HG03097 (cell line): ENCODE results near the gene TTC27.
"Not testable (repeated sequence)": the region's sequence is repeated elsewhere in the genome, so short reads cannot be mapped to it uniquely, and the experiment has no call there.

Experiments
- ATAC-seq: cut with Tn5 transposase; IDR thresholded peaks from one replicate; pipeline ENCODE4 v1.9.1; 2021; ENCODE audit not compliant: unreplicated experiment, low FRiP score

The TTC27 gene

DNA sequence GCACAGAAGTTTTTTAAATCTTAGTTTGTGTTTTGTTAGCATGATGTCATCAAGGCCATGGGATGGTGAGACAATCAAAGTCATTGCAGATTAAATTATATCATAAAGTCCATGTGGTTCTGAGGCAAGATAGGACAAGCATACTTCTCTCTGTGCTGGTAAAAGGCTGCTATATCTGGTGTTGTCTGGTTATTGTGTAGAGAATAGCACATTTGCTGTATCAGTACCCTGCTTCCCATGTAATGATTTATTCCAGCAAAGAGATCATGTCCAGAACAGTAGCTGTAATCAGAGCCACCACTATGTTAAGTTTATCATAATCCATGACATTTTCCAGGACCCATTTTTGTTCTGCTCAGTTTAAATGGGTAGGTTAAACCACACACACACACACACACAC lies 123.0 kb downstream of the TTC27 start:
- ATAC-seq, result no peak

DNA sequence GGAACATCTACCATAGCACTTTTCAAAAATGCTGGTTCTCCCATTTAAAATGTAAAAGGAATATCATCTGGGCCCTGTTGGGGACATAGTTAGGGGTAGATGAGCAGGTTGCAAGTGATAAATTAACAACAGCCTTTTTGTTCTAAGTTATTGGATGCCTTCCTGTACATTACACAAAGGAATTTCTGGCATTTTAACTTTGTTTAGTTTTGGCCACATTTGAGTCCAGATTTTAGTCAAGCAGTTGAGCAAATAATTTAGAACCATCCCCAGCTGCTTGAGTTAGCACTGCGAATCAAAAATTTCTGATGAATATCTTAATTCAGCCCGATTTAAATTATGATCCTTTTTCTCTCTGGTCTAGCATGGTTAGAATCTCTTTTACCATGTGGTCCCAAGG lies 124.4 kb downstream of the TTC27 start:
- no peak for ATAC-seq

DNA sequence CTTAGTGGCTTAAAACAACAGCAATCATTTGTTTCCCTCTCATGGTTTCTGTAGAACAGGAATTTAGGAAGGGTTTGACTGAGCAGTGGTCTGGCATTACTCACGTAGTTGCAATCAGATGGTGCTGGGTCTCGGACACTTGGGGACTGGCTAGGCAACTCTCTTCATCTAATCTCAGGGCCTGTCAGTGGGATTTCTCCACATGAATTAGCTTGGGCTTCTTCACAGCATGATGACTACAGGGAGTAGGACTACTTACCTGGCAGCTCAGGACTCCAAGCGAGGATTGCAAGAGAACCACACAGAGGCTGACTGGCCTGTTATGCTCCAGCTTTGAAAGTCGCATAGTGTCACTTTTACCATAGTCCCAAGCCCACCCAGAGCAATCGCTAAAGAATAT lies 125.1 kb downstream of the TTC27 start:
- no peak for ATAC-seq

DNA sequence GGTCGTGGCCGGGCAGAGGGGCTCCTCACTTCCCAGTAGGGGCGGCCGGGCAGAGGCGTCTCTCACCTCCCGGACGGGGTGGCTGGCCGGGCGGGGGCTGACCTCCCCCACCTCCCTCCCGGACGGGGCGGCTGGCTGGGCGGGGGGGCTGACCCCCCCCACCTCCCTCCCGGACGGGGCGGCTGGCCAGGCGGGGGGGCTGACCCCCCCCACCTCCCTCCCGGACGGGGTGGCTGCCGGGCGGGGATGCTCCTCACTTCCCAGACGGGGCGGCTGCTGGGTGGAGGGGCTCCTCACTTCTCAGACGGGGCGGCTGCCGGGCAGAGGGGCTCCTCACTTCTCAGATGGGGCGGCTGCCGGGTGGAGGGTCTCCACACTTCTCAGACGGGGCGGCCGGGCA lies 126.8 kb downstream of the TTC27 start:
- not testable (repeated sequence) for ATAC-seq

DNA sequence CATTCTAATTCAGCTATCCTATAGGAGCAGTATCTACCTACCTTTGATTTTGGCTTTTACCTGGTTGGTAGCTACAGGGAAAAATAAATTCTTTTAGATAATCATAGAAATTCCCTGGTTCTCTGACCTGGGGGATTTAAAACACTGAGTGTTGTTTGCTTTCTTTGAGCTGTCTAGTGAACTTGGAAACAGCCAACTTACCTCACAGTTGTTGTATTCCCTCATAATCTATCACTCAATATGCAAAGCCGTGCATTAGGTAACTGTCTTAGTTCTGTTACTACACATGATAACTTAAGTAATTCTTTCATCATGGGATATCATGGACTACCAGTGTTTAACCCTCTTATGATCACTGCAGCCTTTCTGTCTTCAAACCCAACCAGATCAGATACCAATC lies 127.8 kb downstream of the TTC27 start:
- ATAC-seq, result no peak

DNA sequence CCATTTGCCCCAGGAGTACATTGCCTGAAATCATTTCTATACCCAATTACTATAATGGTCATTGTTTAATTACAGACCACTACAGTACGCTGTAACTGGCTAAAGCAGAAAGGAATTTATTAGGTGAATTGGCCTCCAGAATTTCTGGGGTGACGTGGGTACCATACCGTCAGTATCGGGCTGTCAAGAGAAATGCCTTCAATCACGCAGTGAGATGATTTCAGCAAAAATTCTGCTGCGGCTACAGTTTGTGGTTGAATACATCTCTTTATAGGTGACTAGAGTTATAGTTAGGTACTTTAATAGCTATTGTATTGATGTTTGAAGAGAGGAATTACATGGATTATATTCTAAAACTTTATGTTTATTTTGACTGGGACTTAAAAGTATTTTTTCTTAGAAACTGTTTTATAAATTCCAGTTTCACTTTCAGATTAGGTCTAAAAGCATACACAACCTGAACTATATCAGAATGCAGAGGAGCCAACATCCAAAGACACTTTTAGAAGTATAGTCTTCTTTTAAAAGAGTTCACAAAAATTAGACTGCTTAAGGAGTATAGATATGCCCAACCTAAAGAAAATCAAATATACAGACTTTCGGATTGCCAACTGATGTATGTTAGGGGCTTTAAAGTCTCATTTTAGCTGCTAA lies 128.4 kb downstream of the TTC27 start:
- no peak for ATAC-seq

DNA sequence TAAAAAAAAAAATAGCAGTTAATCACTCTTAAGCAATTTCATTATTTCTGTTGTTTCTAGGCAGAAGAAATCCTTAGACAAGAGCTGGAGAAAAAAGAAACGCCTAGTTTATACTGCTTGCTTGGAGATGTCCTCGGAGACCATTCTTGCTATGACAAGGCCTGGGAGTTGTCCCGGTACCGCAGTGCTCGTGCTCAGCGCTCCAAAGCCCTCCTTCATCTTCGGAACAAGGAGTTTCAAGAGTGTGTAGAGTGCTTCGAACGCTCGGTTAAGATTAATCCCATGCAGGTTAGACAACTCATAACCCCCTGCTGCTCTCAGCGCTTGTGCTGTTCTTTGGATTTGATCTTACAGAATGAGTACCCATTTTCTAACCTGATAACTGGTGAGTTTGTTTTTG lies 130.4 kb downstream of the TTC27 start:
- no peak for ATAC-seq

DNA sequence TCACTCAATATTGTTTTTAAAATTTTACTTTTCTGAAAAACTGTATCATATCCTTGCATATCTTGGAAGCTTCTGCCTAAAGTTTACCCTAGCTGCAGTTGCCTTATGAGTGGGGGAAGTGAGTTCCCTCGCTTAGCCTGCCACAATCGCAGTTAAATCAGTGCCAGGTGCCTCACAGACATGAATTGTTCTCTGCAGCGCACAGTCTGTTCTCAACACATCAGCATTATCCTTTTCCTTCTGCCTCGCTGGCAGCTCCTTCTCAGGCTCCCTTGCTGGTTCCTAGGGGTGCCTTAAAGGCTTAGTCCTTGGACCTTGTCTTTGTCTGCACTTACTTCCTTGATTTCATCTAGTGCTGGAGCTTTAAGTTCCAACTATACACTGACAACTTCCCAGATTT lies 132.8 kb downstream of the TTC27 start:
- ATAC-seq, result no peak

DNA sequence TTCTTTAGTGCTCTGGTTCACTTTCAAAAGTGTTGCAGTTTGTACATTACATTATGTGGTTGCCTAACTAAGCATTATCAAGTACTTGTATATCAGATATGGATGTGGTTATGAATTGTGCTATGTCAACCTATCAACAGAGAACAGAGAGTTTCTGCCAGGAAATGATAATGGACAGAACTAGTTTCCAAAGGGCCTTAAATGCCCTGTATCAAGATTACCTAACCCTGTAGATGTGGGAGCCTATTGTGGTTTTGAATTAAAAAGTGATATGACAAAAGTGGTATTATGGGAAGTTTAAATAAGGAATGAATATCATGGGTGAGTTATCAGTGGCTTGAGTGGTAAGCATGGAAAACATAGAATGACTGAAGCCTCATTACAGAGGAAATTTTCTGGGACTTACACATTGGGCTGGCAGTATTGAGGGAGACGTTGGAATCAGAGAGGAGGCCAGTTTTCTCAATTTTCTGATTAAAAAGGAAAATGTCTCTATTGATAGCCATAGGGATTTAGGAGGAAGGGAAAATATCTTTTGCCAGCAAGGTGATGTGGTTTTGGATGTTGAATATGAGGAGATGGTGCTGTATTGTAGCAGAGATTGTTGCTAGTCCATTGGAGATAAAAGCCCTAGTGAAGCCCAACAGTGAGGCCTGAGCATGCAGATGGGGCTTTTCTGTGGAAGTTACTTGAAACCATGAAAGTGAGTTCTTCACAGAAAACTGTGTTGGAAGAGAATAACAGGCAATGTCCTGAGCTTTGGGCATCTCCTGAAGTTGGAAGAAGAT lies 140.7 kb downstream of the TTC27 start:
- ATAC-seq, result no peak

DNA sequence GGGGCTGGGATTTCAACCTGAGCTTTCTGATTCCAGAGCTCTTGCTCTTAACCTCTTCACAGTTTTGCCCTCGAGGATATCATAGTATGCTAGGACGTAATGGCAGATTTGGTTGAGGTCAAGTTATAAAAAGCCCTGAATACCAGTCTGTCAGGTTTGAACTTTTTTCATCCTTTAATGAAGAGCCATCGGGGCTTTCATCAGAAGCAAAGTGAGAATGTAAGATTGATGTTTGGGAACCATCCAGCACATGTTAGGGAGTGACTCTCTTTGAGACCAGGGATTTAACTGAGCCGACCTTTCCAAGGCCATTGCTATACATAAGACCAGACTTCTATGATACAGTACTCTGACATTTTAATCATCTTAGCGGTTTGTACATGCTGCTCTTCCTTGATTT lies 142.5 kb downstream of the TTC27 start:
- no peak for ATAC-seq

DNA sequence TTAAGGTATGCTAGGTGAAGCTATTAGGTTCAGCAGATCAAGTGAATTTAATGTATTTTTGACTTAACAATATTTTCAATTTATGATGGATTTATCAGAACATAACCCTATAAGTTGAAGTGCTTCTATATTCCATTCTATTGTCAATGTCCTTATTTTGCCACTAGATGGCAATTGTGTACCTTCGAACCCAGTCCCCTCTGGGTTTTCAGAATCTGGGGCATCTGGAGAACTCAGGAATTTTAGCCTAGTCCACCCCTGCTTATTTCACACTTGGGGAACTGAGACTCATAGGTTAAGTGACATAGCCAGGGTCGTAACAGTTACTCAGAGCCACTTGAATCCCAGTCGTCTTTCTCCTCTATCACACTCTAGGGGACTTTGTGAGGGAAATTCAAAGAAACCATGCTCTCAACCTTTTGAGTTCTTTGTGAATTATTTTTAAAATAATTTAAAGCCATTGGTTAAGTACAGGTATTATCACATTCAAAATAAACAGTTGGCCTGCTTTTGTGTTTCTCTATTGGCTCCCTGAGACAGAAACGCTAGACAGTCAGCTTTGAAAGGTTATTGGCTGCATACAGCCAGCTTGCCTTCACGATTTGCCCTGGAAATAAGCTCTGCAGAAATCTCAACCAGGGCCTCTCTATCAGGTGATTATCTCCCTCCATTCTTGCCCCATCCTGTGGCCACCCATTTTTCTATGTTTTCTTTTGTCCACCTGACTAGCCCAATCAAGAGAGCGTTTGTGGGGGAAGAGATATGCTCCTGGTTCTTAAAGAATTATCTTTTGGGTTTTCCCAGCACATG lies 145.0 kb downstream of the TTC27 start:
- ATAC-seq, result no peak

DNA sequence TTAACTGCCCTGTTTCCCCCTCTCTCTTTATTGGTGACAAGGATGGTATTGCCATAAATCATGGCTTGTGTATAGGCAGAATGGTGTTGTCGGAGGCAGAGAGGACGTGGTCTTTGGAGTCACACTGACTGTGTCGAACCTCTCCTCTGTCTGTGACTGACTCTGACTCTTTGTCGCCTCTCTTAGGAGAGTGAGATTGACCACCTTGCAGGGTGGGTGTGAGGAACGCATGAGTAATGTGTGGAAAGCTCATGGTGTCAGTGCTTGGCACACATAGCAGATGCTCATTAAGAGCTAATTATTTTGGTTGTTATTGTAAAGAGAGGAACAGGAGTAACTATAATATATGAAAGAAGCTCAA lies 145.6 kb downstream of the TTC27 start:
- no peak for ATAC-seq

DNA sequence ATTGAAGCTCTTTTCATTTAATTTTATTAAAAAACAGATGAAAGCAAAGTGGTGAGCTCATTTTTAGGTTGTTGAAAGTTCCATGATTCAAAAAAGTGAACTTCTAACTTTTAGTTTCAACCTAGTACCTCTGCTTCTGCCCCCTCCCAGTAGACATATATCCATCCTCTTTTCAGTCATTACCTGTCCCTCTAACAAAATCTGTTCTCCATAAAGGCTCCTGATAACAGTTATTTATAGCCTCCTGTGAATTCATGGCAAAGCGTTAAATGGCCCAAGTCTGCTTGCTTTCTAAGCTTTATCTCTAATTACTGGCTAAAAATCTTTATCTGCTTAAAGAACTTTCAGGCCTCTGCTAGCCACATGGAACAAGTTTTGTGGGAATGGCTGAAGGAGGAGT lies 148.1 kb downstream of the TTC27 start:
- ATAC-seq, result no peak

DNA sequence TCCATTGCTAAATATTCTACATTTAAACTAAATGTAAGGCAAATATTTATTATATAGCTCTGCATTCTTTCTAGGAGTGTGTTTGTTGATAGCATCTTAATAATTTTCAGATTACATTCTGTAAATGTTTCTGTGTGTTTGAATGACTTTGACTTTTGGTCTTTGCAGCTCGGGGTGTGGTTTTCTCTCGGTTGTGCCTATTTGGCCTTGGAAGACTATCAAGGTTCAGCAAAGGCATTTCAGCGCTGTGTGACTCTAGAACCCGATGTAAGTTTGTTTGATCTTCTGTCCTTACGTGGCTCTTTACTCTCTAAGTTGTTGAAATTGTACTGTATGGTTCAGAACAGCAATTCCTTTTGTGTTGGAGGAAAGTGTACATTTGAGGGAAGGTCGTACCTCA lies 149.9 kb downstream of the TTC27 start:
- no peak for ATAC-seq

DNA sequence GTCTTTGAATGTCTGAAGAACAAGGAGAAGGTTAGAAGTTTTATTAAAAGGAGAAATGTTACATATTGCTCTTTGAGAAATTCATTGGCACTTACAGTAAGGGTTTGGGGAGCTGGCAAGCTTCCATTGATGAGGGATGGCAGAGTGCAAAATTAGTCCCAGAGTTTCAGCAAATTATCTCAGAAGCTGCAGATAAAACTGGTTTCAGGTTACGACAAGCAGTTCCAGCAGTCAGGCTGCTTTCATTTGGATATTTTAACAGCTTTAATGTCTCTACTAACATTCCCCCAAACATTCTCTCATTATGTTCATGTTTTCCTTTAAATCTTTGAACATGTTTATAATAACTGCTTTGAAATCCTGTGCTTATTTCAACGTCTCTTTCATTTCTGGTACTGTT lies 153.1 kb downstream of the TTC27 start:
- ATAC-seq, result no peak

DNA sequence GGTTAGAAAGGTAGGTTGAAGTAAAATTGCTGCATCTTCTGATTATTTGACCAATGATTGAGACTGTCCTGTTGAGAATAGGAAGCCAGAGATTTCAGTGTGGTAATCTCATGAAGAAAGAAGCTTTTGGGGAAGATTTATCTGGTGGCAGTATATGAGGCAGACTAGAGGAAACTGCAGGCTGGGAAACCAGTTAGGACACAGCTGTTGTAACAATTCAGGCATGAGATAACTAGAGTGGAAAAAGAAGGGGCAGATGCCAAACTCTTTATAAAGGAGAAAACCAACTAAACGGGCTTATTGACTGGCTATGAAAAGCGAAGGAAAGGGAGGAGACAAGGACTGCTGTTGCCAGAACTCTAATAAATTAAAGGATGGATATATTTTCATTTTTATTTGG lies 155.6 kb downstream of the TTC27 start:
- ATAC-seq, result no peak

DNA sequence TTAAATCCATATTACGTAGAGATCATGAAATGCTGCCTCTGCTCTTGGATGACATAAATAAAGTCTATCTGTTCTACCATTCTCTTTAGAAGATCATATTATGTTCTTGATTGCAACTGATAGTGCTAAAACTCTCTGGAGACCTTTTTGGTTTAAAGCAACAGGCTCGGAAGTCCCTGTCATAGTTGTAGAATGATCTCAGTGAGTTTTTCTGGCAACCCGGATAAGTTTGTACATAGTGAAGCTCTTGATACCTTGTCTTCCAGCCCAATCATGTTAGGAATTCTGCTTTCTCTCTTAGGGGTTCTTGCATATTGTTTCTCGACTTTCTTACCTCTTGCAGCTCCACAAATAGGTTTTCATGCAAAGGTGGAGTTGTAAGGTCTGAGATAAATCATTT lies 156.1 kb downstream of the TTC27 start:
- ATAC-seq, result no peak

DNA sequence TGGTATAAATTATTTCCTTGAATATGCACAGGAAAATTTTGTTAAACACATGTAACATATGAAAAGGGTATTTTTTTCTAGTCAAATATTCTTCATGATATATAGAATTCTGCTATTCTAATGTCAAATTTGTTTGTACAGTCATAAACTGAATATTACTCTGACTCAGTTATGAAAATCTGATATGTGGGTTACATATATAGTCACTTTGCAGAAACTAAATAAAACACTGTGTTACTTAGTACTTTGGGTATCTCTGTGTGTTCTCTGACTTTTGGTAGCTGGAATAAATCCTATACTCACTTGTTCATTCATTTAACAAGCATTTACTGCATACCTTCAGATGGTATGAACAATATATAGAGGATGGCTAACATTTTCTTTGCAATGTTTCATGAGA lies 159.4 kb downstream of the TTC27 start:
- no peak for ATAC-seq

DNA sequence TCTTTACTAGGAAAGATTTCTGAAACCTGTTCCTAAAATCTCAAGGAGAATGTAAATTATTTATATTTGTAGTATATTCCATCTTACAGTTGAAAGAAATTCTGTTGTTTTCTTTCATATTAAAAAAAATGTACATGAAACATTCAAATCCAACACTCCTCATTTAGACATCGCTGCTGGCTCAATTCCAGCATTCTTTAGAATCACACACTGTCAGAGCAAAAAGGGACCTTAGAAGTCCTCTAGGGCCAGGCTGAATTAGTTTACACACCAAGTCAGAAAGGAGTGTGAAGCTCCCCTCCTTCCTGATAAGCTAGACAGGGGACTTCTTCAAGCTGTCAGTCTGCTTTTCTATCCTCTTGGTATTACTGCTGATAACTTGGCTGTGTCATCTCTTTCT lies 160.3 kb downstream of the TTC27 start:
- ATAC-seq, result no peak

DNA sequence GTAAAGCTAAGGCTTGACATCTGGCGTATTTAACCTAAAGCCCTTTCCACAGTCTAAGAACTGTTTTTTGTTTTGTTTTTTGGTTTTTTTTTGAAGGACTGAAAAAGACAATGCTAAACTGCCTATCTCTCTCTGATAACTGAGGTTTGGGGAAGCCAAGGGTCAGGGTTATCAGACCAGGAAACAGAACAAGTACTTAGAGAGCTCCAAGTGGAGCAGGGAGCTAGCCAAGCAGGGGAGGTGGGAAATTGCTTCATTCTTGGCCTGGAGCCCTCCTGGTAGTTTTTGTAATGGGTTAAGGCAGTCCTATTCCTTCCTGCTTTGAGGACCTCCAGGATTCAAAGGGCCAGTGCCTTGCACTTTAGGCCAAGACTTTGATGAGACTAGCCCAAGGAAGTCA lies 164.6 kb downstream of the TTC27 start:
- no peak for ATAC-seq

DNA sequence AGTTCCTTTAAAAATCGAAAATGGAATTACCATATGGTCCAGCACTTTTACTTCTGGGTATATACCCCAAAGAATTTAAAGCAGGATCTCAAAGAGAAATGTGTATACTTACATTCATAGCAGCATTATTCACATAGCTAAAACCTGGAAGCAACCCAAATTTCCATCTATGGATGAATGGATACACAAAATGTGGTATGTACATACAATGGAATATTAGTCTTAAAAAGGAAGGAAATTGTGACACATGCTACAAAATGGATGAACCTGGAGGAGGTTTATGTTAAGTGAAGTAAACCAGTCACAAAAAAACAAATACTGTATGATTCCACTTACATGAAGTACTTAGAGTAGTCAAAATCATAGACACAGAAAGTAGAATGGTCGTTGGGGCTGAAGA lies 171.0 kb downstream of the TTC27 start:
- ATAC-seq, result no peak

DNA sequence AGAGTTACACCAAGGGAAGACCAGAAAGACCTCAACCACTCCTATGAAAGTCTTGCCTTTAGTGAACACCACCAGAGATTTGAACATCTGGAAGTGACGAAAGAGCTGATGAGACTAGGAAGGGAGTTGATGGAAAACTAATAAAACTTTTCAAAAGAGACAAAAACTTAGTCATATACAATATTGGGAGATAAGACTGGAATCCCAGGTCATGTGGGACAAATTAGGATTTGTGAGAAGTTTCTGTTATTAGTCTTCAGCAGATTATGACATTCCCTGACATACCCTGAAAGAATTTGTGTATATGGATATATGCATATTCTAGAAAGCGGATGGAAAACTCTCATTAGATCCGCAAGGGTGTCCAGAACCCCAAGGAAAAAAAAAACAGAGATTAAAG lies 173.9 kb downstream of the TTC27 start:
- no peak for ATAC-seq
